Anterior cingulate cortex (tissue), 58 donors: ENCODE results near the gene KCTD6.

Experiments used
- DNase-seq, 58 donors: peaks; one replicate each; lab custom pipeline; 2025; lab: John Stamatoyannopoulos, UW

KCTD6 gene

DNA sequence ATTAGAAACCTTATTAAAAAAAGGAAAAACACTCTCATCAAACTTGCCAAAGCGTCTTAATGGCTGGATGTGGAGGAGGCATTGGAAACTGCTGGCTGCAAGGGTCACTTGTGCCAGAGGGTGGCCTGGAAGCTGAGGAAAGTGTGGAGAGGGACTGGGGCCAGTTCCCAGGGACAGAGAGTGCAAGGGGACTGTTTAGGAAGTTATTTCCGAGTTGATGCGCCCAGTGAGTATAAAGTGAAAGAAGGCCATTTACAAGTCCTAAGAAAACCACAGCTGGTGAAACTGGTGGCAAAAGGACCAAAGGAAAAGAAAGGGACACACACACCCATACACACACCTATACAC lies 7.2 kb upstream of the KCTD6 start:
- DNase-seq: peak in 12 of 58 donors; percentile 9 to 53 (median 22)

- DNase-seq: no peak
These were observed 6.0 kb upstream of the KCTD6 start for GRCh38 chr3:58485801-58486435.

- peak in 43 of 58 donors; percentile 8 to 85 (median 46) for DNase-seq
These were observed 4.6 kb upstream of the KCTD6 start for GRCh38 chr3:58487140-58487886.

DNA sequence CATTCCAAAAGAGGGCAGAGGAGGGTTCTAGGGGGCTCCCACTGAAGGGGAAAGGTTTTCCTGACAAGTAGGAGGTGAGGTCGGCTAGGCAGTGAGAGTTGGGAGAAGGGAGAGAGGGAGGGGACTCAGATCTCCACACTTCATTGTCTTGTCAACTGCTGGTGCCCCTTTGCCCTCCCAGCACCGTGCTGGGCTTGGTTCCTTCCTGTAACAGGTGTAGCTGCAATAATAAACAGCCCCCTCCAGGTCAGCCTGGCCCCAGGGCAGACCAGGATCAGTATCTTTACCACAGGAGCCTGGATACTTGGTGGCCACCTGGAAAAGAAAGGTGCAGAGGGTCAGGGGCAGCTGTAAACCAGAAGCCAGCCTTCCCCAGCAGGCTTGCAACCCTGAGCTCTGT lies 2.9 kb upstream of the KCTD6 start:
- DNase-seq: no peak

DNA sequence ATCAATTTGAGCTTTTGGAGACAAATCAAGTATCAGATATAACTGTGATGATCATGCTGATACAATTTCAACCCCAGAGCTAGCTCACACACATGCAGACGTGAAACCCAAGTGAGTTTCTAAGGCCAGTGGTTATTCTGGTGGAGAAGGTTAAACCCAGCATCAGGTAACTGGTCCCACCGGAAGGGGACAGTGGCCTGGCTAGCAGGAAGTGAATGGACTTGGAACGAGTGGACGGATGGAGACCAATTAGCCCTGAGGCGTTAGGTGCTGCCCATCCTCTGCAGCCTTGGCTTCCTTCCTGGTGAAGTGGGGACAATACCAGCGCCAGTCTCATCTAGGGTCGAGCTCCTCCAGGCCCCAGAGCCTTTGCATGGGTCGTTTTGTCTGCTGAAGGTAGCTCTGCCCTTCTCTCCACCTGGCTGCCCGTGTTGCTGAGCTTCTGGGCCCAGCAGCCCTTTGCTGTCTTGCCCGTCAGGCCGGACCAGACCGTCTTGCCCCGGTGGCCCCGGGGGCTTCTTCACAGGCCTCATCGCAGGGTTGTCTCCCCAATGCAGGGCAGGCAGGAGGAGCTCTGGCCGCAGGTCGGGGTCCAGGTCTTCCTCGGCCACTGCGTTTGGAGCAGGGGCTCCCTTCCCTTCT lies 915 bp upstream of the KCTD6 start:
- peak in 6 of 58 donors; percentile 9 to 53 (median 24) for DNase-seq

GRCh38 chr3:58492494-58492905 lies 604 bp downstream of the KCTD6 start:
- DNase-seq: peak in 3 of 58 donors; percentile 28 to 30 (median 29)

- DNase-seq: no peak
These were observed 2.2 kb downstream of the KCTD6 start for GRCh38 chr3:58494107-58494506.

GRCh38 chr3:58495101-58495500 lies 3.2 kb downstream of the KCTD6 start:
- no peak for DNase-seq

DNA sequence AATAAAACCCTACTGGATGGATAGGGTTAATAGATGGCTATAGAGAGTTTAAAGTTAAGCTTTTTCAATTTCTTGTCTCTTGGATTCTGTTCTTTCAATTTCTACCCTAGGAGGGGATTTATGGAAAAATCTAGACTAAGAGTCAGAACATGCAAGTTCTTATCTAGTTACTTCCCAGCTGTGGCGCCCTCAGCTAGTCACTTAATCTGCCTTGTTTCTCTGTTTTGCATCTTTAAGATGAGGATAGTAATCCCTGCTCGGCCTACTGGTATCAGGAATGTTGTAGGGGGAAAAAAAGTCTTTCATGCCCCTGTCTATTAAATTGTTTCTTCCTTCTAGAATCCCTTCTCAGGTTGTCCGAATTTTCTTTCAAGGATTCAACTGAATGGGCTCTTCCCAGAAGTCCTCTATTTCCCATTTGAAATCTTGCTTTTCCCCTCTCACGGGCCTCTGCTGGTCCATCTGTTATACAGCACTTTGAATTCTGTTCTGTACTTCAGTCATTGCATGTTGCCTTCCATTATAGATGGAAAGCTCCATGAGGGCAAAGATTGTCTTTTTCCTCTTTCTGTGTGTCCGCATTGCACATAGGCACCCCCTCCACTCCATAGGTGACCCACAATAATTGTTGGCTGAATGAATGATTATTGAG lies 4.4 kb downstream of the KCTD6 start:
- no peak for DNase-seq

GRCh38 chr3:58497097-58497496 lies 5.2 kb downstream of the KCTD6 start:
- DNase-seq: peak in 8 of 58 donors; percentile 21 to 67 (median 32)

GRCh38 chr3:58502872-58503271 lies 11.0 kb downstream of the KCTD6 start:
- DNase-seq: no peak

DNA sequence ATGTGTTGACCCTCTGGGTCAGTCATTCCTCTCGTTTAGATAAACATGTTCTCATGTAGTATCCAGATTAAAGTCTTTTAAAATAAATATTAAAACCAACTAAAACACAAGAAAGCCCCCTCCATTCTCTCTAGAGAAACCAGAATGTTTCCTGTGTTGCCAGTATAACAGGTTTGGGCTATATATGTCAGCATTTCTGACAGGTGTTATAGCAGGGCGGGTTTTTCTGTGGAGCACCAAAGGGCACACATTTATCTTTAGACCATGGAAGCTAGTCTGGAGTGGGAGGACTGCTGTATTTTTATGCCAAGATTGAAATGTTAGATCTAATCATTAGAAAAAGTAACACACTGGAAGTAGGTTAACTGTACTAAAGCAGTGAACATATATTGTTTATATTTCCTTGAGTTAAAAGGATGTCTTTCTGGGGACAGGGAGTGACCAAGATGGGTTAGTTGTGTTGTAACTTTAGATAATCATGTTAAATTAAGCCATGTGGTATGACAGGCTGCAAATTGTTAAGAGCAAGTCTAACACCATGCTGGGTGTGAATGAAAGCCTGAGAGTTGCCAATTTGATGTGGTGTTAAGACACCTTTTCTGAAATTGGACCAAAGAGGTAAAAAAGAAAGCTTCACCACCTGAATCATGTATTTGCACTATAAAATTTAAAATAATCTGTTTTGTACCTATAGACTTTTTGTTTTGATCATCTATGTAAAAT lies 15.6 kb downstream of the KCTD6 start:
- DNase-seq: no peak

DNA sequence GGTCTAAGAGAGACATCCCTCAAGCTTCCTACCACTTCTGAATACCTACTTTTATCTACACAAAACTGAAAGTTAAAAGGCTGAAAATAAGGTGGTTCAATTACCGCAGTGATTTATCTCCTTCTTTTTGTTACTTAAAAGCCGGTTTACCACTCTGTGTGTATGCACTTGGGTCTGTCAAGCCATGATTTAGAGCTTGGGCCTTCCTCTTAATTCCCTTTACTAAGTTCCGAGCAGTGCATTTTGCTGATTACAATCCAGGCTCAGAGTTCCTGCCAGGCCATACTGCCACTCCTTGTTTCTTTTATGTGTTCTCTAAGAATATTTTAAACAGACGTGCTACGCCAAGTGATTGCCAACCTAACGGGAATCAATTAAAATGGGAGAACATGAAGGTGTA lies 16.5 kb downstream of the KCTD6 start:
- no peak for DNase-seq

- DNase-seq: no peak
These were observed 22.5 kb downstream of the KCTD6 start for GRCh38 chr3:58514405-58514804.

DNA sequence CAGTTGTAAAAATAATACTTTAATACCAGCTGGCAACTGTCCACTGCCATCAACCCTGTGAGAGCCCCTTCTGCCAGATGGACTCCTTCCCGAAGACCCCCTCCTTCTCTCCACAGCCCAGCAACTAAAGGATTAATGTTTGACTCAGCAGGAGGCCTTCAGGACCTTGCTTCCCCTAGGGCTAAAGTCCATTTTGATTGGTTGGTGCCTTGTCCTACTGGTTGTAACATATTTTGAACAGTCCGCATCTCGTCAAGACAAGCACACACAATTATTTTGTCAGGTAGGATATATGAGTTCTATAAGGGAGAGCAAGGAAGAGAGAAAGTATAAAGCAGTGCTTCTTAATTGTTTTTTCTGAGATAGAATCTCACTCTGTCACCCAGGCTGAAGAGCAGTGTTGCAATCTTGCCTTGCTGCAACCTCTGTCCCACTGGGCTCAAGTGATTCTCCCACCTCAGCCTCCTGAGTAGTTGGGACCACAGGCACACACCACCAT lies 26.4 kb downstream of the KCTD6 start:
- DNase-seq: no peak

GRCh38 chr3:58519668-58520402 lies 27.9 kb downstream of the KCTD6 start:
- DNase-seq: no peak

- DNase-seq: no peak
These were observed 28.8 kb downstream of the KCTD6 start for GRCh38 chr3:58520403-58521335.

DNA sequence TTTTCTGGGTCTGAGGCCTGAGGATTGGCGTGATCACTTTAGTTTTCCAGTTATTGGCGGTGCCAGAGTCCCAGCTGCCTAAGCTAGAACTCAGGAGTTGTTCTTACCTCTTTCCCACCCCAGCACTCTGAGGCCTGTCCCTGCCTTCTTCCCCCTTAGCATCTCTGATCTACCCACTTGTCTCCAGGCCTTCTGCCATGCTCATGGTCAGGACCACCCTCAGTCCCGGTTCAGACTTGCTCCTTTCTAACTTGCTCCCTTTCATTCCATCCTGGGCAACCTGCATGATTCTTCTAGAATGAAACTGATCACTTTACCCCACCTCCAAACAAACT lies 29.4 kb downstream of the KCTD6 start:
- no peak for DNase-seq
